22Rv1 (cell line): ENCODE results near the gene PDILT.
"Not testable (repeated sequence)": the region's sequence is repeated elsewhere in the genome, so short reads cannot be mapped to it uniquely, and the experiment has no call there.

Experiments used
- CTCF ChIP-seq: fragments of 450-650 bp; IDR thresholded peaks from 2 replicates; pipeline ENCODE4 v1.5.1; 2017; ENCODE audit warnings: mild to moderate bottlenecking
- ZFX ChIP-seq: fragments of 450-650 bp; IDR thresholded peaks from 2 replicates; pipeline ENCODE4 v1.6.1; 2017; ENCODE audit warnings: antibody characterized with exemption, borderline replicate concordance

GRCh38 chr16:20312536-20313095 is 91.9 kb downstream of the PDILT start:
- TF ChIP-seq CTCF, ZFX: not testable (repeated sequence)
